ENCODE results near the gene OR5D14. TPM values are rescaled to one million over a fixed set of nuclear protein-coding genes. Genes with fewer than 3 reads are reported as not detected.

OR5D14 gene
- total and polyA plus RNA-seq, 2 of the 8 experiments (the other 6 are each of a cell fraction or from before 2014, with no cell fraction given) = not detected

- H3K9me3 ChIP-seq (ENCODE audit: insufficient read depth in 2 of 2, low read depth in 1 of 2, low read length in 1 of 2) = peaks cover 55 to 58% of the 10 kb centered on the region in 2 experiments
- POLR2A ChIA-PET (ENCODE audit: partially characterized antibody) = no interaction called here
Measured at GRCh38 chr11:55811067-55811466, 15.7 kb downstream of the OR5D14 start, which contains the start of gene OR5L1. OR5L1 (plus strand) TSS chr11:55811367; CDS start chr11:55811467, 100 bp downstream.

More at GRCh38 chr11:55811067-55811466, 15.7 kb downstream of the OR5D14 start, which contains the start of gene OR5L1:
- H3K79me1 ChIP-seq (ENCODE audit: low read depth, low read length) = no peaks in the 10 kb centered on the region
- no peak within 1 kb of the TSS for H3K56ac ChIP-seq (replicated peaks; ENCODE audit: insufficient read length, low read depth, low read length)
- H3K4me3 ChIP-seq (ENCODE audit: extremely low read depth in 1 of 4, insufficient read depth in 2 of 4, low read depth in 3 of 4, low read length in 4 of 4) = no peak within 1 kb of the TSS
- H3K14ac ChIP-seq (ENCODE audit: insufficient read length) = no peak within 1 kb of the TSS
- no peaks in the 10 kb centered on the region for H3K23me2 ChIP-seq (ENCODE audit: low read depth, low read length)
- H2AK5ac ChIP-seq (ENCODE audit: low read depth, low read length) = no peak within 1 kb of the TSS
- H3K4me1 ChIP-seq (replicated peaks in 1 of 4; ENCODE audit: control insufficient read depth in 3 of 4, insufficient read depth in 4 of 4, low read length in 3 of 4) = no peaks in the 10 kb centered on the region
- no peaks in the 10 kb centered on the region for H3K36me3 ChIP-seq (ENCODE audit: control insufficient read depth in 2 of 4, insufficient read depth in 4 of 4, low read length in 3 of 4)
- H3K27ac ChIP-seq (ENCODE audit: low read depth, low read length) = no peak within 1 kb of the TSS
- no peak within 1 kb of the TSS for H2BK120ac ChIP-seq (replicated peaks; ENCODE audit: low read depth, low read length)
- H2BK15ac ChIP-seq (ENCODE audit: low read length) = no peak within 1 kb of the TSS
- no peak within 1 kb of the TSS for H4K5ac ChIP-seq (ENCODE audit: insufficient read length, low read depth, low read length)
- H4K91ac ChIP-seq (replicated peaks; ENCODE audit: insufficient read length, low read length) = no peak within 1 kb of the TSS
- no peak for TF ChIP-seq CREB1 (IDR thresholded peaks at IDR 0.05)
- no peak for TF ChIP-seq YY1 (IDR thresholded peaks at IDR 0.05; ENCODE audit: low read depth, low read length)
- no peak for TF ChIP-seq SAP30 (IDR thresholded peaks at IDR 0.05; ENCODE audit: insufficient read depth, insufficient replicate concordance, low read length)
- TF ChIP-seq POU5F1 (IDR thresholded peaks at IDR 0.05; ENCODE audit: low read depth, low read length) = no peak
- TF ChIP-seq NANOG (IDR thresholded peaks at IDR 0.05; ENCODE audit: insufficient read depth, low read depth, low read length, poor library complexity, severe bottlenecking) = no peak
- TF ChIP-seq SP2 (IDR thresholded peaks at IDR 0.05; ENCODE audit: low read length) = no peak
- no peak for TF ChIP-seq CHD2 (IDR thresholded peaks at IDR 0.05; ENCODE audit: low read length)
- no peak for TF ChIP-seq RFX5 (IDR thresholded peaks at IDR 0.05; ENCODE audit: borderline replicate concordance, low read depth, low read length)
- TF ChIP-seq ATF3 (IDR thresholded peaks at IDR 0.05; ENCODE audit: insufficient read depth, low read depth, low read length) = no peak
- TF ChIP-seq SIX5 (IDR thresholded peaks at IDR 0.05; ENCODE audit: low read depth, low read length) = no peak
- H2BK12ac ChIP-seq (ENCODE audit: low read depth, low read length) = no peak within 1 kb of the TSS
- no peak within 1 kb of the TSS for H3K4me2 ChIP-seq (ENCODE audit: insufficient read depth in 1 of 2, low read depth in 2 of 2, low read length in 2 of 2)
- H3K27me3 ChIP-seq (replicated peaks in 1 of 4; ENCODE audit: control insufficient read depth in 3 of 4, extremely low read depth in 1 of 4, insufficient read depth in 3 of 4, low read length in 3 of 4) = no peaks in the 10 kb centered on the region
- no peaks in the 10 kb centered on the region for H4K20me1 ChIP-seq (replicated peaks in 1 of 2; ENCODE audit: control insufficient read depth in 1 of 2, insufficient read depth in 2 of 2, low read length in 2 of 2)
- H2AFZ ChIP-seq (ENCODE audit: low read length) = no peak within 1 kb of the TSS
- H4K8ac ChIP-seq (ENCODE audit: extremely low read depth, insufficient read depth, low read length) = no peak within 1 kb of the TSS
- CTCF ChIA-PET (ENCODE audit: partially characterized antibody) = no interaction called here
- no peak for DNase-seq (ENCODE audit: low read depth in 1 of 2, low spot score in 2 of 2)
- WGBS, 2 experiments (ENCODE audit: extremely low coverage in 1 of 2, insufficient coverage in 1 of 2, insufficient read length in 1 of 2, insufficient replicate concordance in 2 of 2, low coverage in 1 of 2, low lambda C conversion rate in 2 of 2, missing lambda C conversion rate in 1 of 2) = 94% methylated on average over 1 of the region's 1 CpG; no CpG with 5 or more reads in 1 of the 2 experiments
- no peak within 1 kb of the TSS for H2BK5ac ChIP-seq (ENCODE audit: low read depth, low read length)
- H3K4ac ChIP-seq (replicated peaks; ENCODE audit: insufficient read length, low read depth, low read length) = no peak within 1 kb of the TSS
- no peaks in the 10 kb centered on the region for H3K79me2 ChIP-seq (ENCODE audit: control insufficient read depth in 1 of 2, insufficient read depth in 2 of 2, low read length in 2 of 2)
- no peak within 1 kb of the TSS for H3K9ac ChIP-seq (replicated peaks in 1 of 4; ENCODE audit: extremely low read depth in 1 of 4, low read depth in 3 of 4, low read length in 3 of 4)
- H3K18ac ChIP-seq (ENCODE audit: extremely low read depth, low read length) = no peak within 1 kb of the TSS
- H2BK20ac ChIP-seq (ENCODE audit: low read length) = no peak within 1 kb of the TSS
- no peak for FAIRE-seq
- H3K23ac ChIP-seq (ENCODE audit: insufficient read length) = no peak within 1 kb of the TSS

All from H1 (cell line).